ENCODE data around the gene KRTAP9-6.
"Not testable (repeated sequence)": the region's sequence is repeated elsewhere in the genome, so short reads cannot be mapped to it uniquely, and the experiment has no call there.

The KRTAP9-6 gene

DNA sequence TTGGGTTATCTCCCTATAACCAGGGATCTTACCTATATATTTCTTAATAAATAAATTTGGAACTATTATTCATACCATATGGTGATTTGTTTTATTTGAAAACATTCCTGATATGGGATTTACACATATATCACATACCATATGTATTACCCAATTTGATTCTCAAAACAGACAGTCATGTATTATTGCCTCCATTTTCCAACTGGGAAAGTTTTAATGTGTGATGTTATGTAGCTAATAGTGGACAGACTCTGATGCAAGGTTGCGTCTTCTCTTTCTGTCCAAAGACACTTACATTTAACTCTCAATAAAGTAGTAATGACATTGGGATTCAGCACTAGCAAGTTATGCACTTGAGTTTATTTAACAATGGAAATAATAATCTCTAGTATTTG, 8.9 kb upstream of the KRTAP9-6 start:
- peaks cover 74% of the 10 kb centered on the region for H3K27me3 Mint-ChIP-seq (ENCODE audit: low read depth)
- TF ChIP-seq, protein P1, sequence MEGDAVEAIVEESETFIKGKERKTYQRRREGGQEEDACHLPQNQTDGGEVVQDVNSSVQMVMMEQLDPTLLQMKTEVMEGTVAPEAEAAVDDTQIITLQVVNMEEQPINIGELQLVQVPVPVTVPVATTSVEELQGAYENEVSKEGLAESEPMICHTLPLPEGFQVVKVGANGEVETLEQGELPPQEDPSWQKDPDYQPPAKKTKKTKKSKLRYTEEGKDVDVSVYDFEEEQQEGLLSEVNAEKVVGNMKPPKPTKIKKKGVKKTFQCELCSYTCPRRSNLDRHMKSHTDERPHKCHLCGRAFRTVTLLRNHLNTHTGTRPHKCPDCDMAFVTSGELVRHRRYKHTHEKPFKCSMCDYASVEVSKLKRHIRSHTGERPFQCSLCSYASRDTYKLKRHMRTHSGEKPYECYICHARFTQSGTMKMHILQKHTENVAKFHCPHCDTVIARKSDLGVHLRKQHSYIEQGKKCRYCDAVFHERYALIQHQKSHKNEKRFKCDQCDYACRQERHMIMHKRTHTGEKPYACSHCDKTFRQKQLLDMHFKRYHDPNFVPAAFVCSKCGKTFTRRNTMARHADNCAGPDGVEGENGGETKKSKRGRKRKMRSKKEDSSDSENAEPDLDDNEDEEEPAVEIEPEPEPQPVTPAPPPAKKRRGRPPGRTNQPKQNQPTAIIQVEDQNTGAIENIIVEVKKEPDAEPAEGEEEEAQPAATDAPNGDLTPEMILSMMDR (IDR thresholded peaks at IDR 0.05; ENCODE audit: unreplicated experiment in 3 of 3) = no peak
- H3K27ac Mint-ChIP-seq = no peak overlapping the region
- H3K36me3 Mint-ChIP-seq (ENCODE audit: low read depth) = no peaks in the 10 kb centered on the region
- peaks cover 3% of the 10 kb centered on the region for H3K9me3 Mint-ChIP-seq
- H3K4me1 Mint-ChIP-seq = no peaks in the 10 kb centered on the region
- no peak overlapping the region for H3K4me3 Mint-ChIP-seq

DNA sequence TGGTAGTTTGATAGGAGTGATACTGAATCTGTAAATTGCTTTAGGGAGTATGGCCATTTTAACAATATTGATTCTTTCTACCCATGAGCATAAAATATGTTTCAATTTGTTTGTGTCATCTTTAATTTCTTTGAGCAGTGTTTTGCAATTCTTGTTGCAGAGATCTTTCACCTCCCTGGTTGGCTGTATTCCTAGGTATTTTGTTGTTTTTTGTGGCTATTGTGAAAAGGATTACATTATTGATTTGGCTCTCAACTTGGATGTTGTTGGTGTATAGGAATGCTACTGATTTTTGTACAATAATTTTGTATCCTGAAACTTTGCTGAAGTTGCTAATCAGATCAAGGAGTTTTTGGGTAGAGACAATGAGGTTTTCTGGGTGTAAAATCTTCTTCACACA, 6.8 kb upstream of the KRTAP9-6 start:
- TF ChIP-seq, protein P1 (IDR thresholded peaks at IDR 0.05; ENCODE audit: unreplicated experiment in 3 of 3) = no peak
- Mint-ChIP-seq H3K4me1 (no peaks in the 10 kb centered on the region), H3K9me3 (peaks cover 3% of the 10 kb centered on the region), H3K27me3 (ENCODE audit: low read depth) (peaks cover 70% of the 10 kb centered on the region), H3K27ac (no peak overlapping the region), H3K36me3 (ENCODE audit: low read depth) (no peaks in the 10 kb centered on the region), H3K4me3 (no peak overlapping the region)

DNA sequence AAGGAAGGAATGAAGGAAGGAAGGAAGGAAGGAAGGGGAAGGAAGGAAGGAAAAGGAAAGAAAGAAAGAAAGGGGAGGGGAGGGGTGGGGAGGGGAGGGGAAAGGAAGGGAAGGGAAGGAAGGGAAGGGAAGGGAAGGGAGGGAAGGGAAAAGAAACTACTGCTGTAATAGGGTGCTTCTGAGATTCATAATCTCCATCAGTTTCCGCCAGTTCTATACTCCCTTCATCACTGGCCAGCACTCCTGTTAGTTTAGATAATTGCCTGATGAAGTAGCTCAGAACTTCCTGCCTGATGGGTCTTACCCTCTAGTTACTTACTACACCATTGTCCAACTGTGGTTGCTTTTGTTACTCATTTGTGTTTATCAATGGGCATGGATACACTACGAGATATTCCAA, 2.0 kb upstream of the KRTAP9-6 start:
- Mint-ChIP-seq H3K36me3 (ENCODE audit: low read depth) (no peaks in the 10 kb centered on the region), H3K4me1 (no peaks in the 10 kb centered on the region), H3K4me3 (no peak overlapping the region), H3K27me3 (ENCODE audit: low read depth) (peaks cover 50% of the 10 kb centered on the region), H3K9me3 (peaks cover 3% of the 10 kb centered on the region), H3K27ac (no peak overlapping the region)
- TF ChIP-seq, protein P1 (IDR thresholded peaks at IDR 0.05; ENCODE audit: unreplicated experiment in 3 of 3) = no peak

DNA sequence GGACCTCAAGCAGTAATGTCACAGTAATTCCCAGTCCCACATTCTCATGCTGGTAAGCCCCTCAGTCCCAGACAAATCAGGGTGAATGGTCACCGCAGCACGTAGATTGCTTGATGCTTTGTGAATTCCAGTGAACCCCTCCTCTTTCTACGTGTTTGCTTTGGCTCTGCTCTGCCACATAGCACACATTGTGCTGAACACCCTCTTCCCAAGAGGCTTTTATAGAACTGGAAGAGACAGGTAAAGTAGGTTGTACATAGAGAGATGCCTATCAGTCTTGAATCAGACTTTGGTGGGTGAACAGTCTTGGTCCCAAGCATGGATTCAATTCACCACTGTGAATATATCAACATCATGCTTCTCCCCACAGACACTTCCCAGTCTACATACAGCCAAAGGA, 579 bp upstream of the KRTAP9-6 start:
- TF ChIP-seq, protein P1 (IDR thresholded peaks at IDR 0.05; ENCODE audit: unreplicated experiment in 3 of 3) = no peak
- Mint-ChIP-seq H3K9me3 (peaks cover 3% of the 10 kb centered on the region), H3K4me3 (no peak overlapping the region), H3K36me3 (ENCODE audit: low read depth) (no peaks in the 10 kb centered on the region), H3K4me1 (no peaks in the 10 kb centered on the region), H3K27me3 (ENCODE audit: low read depth) (peaks cover 37% of the 10 kb centered on the region), H3K27ac (no peak overlapping the region)

DNA sequence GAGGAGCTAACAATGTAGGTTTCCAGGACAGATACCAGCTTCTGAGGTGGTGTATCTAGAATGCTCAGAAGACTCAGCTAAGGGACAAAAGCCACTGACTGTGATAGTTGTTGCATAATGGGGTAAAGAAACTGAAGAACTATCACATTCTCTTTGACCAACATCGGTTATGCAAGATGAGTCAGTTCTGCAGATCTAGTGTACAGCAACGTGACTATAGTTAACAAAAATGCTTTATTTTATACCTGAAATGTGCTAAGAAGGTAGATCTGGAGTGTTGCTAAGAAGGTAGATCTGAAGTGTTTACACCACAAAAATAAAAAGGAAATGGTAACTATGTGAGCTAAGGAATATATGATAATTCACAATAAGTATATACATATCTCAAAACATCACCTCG, 2.5 kb downstream of the KRTAP9-6 start:
- TF ChIP-seq, protein P1 (IDR thresholded peaks at IDR 0.05; ENCODE audit: unreplicated experiment in 3 of 3) = no peak
- H3K9me3 Mint-ChIP-seq = no peaks in the 10 kb centered on the region
- H3K4me1 Mint-ChIP-seq = no peaks in the 10 kb centered on the region
- H3K27me3 Mint-ChIP-seq (ENCODE audit: low read depth) = peaks cover 15% of the 10 kb centered on the region
- H3K36me3 Mint-ChIP-seq (ENCODE audit: low read depth) = no peaks in the 10 kb centered on the region
- no peak overlapping the region for H3K4me3 Mint-ChIP-seq
- no peak overlapping the region for H3K27ac Mint-ChIP-seq

DNA sequence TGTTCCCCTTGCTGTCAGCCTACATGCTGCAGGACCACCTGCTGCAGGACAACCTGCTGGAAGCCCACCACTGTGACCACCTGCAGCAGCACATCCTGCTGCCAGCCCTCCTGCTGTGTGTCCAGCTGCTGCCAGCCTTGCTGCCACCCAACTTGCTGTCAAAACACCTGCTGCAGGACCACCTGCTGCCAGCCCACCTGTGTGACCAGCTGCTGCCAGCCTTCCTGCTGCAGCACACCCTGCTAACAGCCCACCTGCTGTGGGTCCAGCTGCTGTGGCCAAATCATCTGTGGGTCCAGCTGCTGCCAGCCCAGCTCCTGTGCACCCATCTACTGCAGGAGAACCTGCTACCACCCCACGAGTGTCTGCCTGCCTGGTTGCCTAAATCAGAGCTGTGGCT, 6.1 kb downstream of the KRTAP9-6 start:
- not testable (repeated sequence) for H3K4me3 Mint-ChIP-seq; H3K27me3 Mint-ChIP-seq (ENCODE audit: low read depth); H3K4me1 Mint-ChIP-seq; H3K36me3 Mint-ChIP-seq (ENCODE audit: low read depth); H3K27ac Mint-ChIP-seq; H3K9me3 Mint-ChIP-seq
